Parathyroid adenoma (tissue), 2 donors: Measurements from ENCODE around the gene LSM14A.

ENCODE experiments used
- H2AFZ ChIP-seq: fragments of 300-600 bp; sonication (generic); one replicate; pipeline ENCODE4 v1.7.0; 2017; ENCODE audit warnings: antibody characterized with exemption, mild to moderate bottlenecking
- H3K27ac ChIP-seq: fragments of 300-600 bp; sonication (generic); one replicate; pipeline ENCODE4 v1.7.0; 2017
- H3K27me3 ChIP-seq: fragments of 300-600 bp; sonication (generic); one replicate; pipeline ENCODE4 v1.7.0; 2017; ENCODE audit warnings: low read length; ENCODE audit not compliant: control insufficient read depth, insufficient read depth
- H3K36me3 ChIP-seq: fragments of 300-600 bp; sonication (generic); one replicate; pipeline ENCODE4 v1.7.0; 2017; ENCODE audit warnings: low read length; ENCODE audit not compliant: control insufficient read depth, insufficient read depth
- H3K4me1 ChIP-seq: fragments of 300-600 bp; sonication (generic); one replicate; pipeline ENCODE4 v1.7.0; 2017; ENCODE audit warnings: control low read depth
- H3K4me2 ChIP-seq: fragments of 300-600 bp; sonication (generic); one replicate; pipeline ENCODE4 v1.7.0; 2017; ENCODE audit warnings: low read length
- H3K4me3 ChIP-seq: fragments of 300-600 bp; sonication (generic); one replicate; pipeline ENCODE4 v1.7.0; 2017; ENCODE audit warnings: low read depth, low read length
- H3K79me2 ChIP-seq: fragments of 300-600 bp; sonication (generic); one replicate; pipeline ENCODE4 v1.7.0; 2017; ENCODE audit warnings: control low read depth
- H3K9ac ChIP-seq: fragments of 300-600 bp; sonication (generic); one replicate; pipeline ENCODE4 v1.7.0; 2017; ENCODE audit warnings: mild to moderate bottlenecking
- H3K9me3 ChIP-seq: fragments of 300-600 bp; sonication (generic); one replicate; pipeline ENCODE4 v1.7.0; 2017; ENCODE audit warnings: low read length; ENCODE audit not compliant: control insufficient read depth
- TF ChIP-seq, protein P1 (sequence below): fragments of 300-600 bp; sonication (generic); IDR thresholded peaks from one replicate; pipeline ENCODE4 v1.7.0; 2017; ENCODE audit warnings: antibody characterized with exemption, mild to moderate bottlenecking
- donor health status: primary hyperparathyroidism.

LSM14A gene

DNA sequence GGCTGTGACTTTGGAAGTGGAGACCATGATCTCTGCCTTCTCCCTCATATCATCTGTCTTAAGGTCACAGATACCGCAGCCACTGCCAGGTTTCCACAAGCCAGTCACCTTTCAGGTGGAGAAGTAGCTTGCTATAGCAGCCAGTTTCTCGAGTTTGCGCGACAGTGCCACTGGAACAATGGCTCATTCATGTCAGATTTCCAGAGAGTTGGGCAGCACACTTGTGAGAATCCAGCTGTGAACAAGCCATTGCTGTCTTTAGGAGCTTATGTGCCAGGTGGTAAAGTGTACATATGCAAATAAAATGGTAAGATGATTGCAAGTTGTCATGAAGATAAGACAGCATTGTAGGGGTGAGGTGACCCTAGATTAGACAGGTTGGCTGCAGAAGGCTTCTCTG, 104.3 kb downstream of the LSM14A start:
- Histone ChIP-seq H3K36me3 (no peaks in the 10 kb centered on the region), H3K9ac (no peak overlapping the region), H3K79me2 (peaks cover 56% of the 10 kb centered on the region), H3K27ac (no peak overlapping the region), H2AFZ (no peak overlapping the region), H3K9me3 (no peaks in the 10 kb centered on the region), H3K4me2 (no peak overlapping the region), H3K4me1 (no peaks in the 10 kb centered on the region), H3K27me3 (no peaks in the 10 kb centered on the region), H3K4me3 (no peak overlapping the region)
- TF ChIP-seq, protein P1, sequence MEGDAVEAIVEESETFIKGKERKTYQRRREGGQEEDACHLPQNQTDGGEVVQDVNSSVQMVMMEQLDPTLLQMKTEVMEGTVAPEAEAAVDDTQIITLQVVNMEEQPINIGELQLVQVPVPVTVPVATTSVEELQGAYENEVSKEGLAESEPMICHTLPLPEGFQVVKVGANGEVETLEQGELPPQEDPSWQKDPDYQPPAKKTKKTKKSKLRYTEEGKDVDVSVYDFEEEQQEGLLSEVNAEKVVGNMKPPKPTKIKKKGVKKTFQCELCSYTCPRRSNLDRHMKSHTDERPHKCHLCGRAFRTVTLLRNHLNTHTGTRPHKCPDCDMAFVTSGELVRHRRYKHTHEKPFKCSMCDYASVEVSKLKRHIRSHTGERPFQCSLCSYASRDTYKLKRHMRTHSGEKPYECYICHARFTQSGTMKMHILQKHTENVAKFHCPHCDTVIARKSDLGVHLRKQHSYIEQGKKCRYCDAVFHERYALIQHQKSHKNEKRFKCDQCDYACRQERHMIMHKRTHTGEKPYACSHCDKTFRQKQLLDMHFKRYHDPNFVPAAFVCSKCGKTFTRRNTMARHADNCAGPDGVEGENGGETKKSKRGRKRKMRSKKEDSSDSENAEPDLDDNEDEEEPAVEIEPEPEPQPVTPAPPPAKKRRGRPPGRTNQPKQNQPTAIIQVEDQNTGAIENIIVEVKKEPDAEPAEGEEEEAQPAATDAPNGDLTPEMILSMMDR = no peak

DNA sequence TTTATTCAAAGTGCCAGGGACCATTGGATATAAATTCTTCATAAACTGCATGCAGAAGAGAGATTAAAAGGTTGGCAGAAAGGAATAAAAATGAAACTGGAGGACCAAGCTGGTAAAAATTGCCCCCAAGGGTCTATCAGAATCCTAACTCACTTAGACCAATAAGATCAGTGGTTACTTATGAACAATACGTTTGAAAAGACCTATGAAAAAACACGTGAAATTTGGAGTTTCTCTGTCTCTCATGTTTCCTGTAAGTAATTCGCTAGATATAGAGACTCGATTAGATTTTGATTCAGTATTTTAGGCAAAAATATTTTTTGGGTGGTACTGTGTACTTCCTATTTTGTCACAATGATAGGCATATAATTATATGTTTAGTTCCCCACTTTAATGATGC, 104.9 kb downstream of the LSM14A start:
- Histone ChIP-seq H3K9me3 (no peaks in the 10 kb centered on the region), H3K27ac (no peak overlapping the region), H3K4me3 (no peak overlapping the region), H3K79me2 (peaks cover 51% of the 10 kb centered on the region), H2AFZ (no peak overlapping the region), H3K9ac (no peak overlapping the region), H3K27me3 (no peaks in the 10 kb centered on the region), H3K36me3 (no peaks in the 10 kb centered on the region), H3K4me2 (no peak overlapping the region), H3K4me1 (peaks cover 1% of the 10 kb centered on the region)
- TF ChIP-seq, protein P1 = no peak

DNA sequence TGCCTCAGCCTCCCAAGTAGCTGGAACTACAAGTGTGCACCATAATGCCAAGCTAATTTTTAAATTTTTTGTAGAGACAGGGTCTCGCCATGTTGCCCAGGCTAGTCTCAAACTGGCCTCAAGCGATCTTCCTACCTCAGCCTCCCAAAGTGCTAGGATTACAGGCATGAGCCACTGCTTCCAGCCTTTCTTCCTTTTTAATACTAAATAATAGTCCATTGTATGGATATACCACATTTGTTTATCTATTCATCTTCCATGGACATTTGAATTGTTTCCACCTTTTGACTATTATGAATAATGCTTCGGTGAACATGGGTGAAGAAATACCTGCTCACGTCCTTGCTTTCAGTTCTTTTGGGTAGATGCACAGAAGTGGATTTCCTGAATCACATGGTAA, 106.5 kb downstream of the LSM14A start:
- Histone ChIP-seq H3K4me3 (no peak overlapping the region), H3K9ac (no peak overlapping the region), H2AFZ (no peak overlapping the region), H3K4me2 (no peak overlapping the region), H3K27me3 (no peaks in the 10 kb centered on the region), H3K9me3 (no peaks in the 10 kb centered on the region), H3K79me2 (peaks cover 38% of the 10 kb centered on the region), H3K36me3 (no peaks in the 10 kb centered on the region), H3K27ac (no peak overlapping the region), H3K4me1 (peaks cover 9% of the 10 kb centered on the region)
- TF ChIP-seq, protein P1 = no peak
